ENCODE results near the gene TMEM215. TPM values are rescaled to one million over a fixed set of nuclear protein-coding genes. Genes with fewer than 3 reads are reported as not detected.

TMEM215 gene
- total and polyA plus RNA-seq, 8 donors: not detected

- TF ChIP-seq EP300 (IDR thresholded peaks at IDR 0.05): no peak
- TF ChIP-seq POLR2AphosphoS5 (IDR thresholded peaks at IDR 0.05): no peak
- TF ChIP-seq, protein P1, sequence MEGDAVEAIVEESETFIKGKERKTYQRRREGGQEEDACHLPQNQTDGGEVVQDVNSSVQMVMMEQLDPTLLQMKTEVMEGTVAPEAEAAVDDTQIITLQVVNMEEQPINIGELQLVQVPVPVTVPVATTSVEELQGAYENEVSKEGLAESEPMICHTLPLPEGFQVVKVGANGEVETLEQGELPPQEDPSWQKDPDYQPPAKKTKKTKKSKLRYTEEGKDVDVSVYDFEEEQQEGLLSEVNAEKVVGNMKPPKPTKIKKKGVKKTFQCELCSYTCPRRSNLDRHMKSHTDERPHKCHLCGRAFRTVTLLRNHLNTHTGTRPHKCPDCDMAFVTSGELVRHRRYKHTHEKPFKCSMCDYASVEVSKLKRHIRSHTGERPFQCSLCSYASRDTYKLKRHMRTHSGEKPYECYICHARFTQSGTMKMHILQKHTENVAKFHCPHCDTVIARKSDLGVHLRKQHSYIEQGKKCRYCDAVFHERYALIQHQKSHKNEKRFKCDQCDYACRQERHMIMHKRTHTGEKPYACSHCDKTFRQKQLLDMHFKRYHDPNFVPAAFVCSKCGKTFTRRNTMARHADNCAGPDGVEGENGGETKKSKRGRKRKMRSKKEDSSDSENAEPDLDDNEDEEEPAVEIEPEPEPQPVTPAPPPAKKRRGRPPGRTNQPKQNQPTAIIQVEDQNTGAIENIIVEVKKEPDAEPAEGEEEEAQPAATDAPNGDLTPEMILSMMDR (IDR thresholded peaks at IDR 0.05): no peak
- TF ChIP-seq POLR2A (IDR thresholded peaks at IDR 0.05): no peak
These were observed 41.0 kb upstream of the TMEM215 start for GRCh38 chr9:32742296-32742695.

GRCh38 chr9:32748013-32748412 is 35.3 kb upstream of the TMEM215 start:
- Histone ChIP-seq H3K4me3 (no peak overlapping the region), H3K9me3 (no peaks in the 10 kb centered on the region), H3K4me1 (no peaks in the 10 kb centered on the region), H3K27me3 (no peaks in the 10 kb centered on the region), H3K36me3 (no peaks in the 10 kb centered on the region), H3K27ac (no peak overlapping the region)
- no peak for DNase-seq
- intact Hi-C loops (cut with DNase I; ENCODE audit: low total_unique reads): no loop called here
- WGBS, 5 donors: 64 to 74% (median 67%) methylated on average over 2 of the region's 2 CpGs
- TF ChIP-seq POLR2A (IDR thresholded peaks at IDR 0.05) (no peak), POLR2AphosphoS5 (IDR thresholded peaks at IDR 0.05) (no peak), EP300 (IDR thresholded peaks at IDR 0.05) (no peak)
- TF ChIP-seq, protein P1 (IDR thresholded peaks at IDR 0.05): no peak

More at GRCh38 chr9:32742296-32742695, 41.0 kb upstream of the TMEM215 start:
- no peak for DNase-seq
- no peaks in the 10 kb centered on the region for H3K4me1 ChIP-seq
- H3K9me3 ChIP-seq: no peaks in the 10 kb centered on the region
- WGBS, 5 donors: 57 to 71% (median 58%) methylated on average over 2 of the region's 2 CpGs
- H3K4me3 ChIP-seq: no peak overlapping the region
- intact Hi-C loops (cut with DNase I; ENCODE audit: low total_unique reads): no loop called here
- no peaks in the 10 kb centered on the region for H3K36me3 ChIP-seq
- no peaks in the 10 kb centered on the region for H3K27me3 ChIP-seq
- no peak overlapping the region for H3K27ac ChIP-seq

- Histone ChIP-seq H3K27me3 (no peaks in the 10 kb centered on the region), H3K4me1 (no peaks in the 10 kb centered on the region), H3K27ac (no peak overlapping the region), H3K4me3 (no peak overlapping the region), H3K36me3 (no peaks in the 10 kb centered on the region), H3K9me3 (peaks cover 0 to 12% (median 0%) of the 10 kb centered on the region in 4 donors)
- intact Hi-C loops (cut with DNase I; ENCODE audit: low total_unique reads): no loop called here
- WGBS, 5 donors: 85 to 92% (median 90%) methylated on average over 19 to 22 of the region's 22 CpGs
- no peak for TF ChIP-seq EP300 (IDR thresholded peaks at IDR 0.05)
- TF ChIP-seq POLR2A (IDR thresholded peaks at IDR 0.05): no peak
- TF ChIP-seq POLR2AphosphoS5 (IDR thresholded peaks at IDR 0.05): no peak
- TF ChIP-seq, protein P1 (IDR thresholded peaks at IDR 0.05): no peak
- no peak for DNase-seq
These were observed 27.6 kb upstream of the TMEM215 start for GRCh38 chr9:32755730-32756129.

DNA sequence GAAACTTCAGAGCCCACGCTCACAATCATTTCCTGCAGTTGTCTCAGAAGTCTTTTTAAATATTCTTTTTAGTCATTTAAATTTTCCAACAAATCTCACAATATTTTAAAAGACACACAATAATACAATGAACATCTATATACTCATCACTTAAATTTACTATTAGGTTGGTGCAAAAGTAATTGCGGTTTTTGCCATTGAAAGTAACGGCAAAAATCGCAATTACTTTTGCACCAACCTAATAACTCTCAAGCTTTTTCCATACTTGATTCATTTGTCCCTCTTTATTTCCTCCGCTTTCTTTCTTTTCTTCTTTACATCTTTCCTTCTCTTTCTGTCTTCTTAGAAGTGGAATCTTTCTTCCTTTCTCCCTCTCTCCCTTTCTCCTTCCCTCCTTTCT is 19.2 kb upstream of the TMEM215 start:
- WGBS, 5 donors: 87 to 94% (median 91%) methylated on average over 5 of the region's 5 CpGs
- DNase-seq: no peak
- Histone ChIP-seq H3K36me3 (no peaks in the 10 kb centered on the region), H3K9me3 (no peaks in the 10 kb centered on the region), H3K4me3 (no peak overlapping the region), H3K27ac (no peak overlapping the region), H3K4me1 (no peaks in the 10 kb centered on the region), H3K27me3 (no peaks in the 10 kb centered on the region)
- TF ChIP-seq POLR2AphosphoS5 (IDR thresholded peaks at IDR 0.05) (no peak), EP300 (IDR thresholded peaks at IDR 0.05) (no peak)
- intact Hi-C loops (cut with DNase I; ENCODE audit: low total_unique reads): no loop called here

DNA sequence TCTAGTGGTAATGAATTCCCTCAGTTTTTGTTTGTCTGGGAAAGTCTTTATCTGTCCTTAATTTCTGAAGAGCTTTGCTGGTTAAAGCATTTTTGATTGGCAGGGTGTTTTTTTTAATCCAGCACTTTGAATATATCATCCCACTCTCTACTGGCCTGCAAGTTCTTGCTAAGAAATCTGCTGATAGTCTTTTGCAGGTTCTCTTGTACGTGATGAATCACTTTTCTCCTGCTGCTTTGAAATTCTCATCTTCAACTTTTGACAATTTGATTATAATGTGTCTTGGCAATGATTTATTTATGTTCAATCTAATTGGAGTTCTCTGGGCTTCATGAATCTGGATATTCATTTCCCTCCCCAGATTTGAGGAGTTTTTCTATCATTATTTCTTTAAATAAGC is 8.1 kb upstream of the TMEM215 start:
- Histone ChIP-seq H3K4me1 (no peaks in the 10 kb centered on the region), H3K27ac (no peak overlapping the region), H3K9me3 (peaks cover 0 to 35% (median 23%) of the 10 kb centered on the region in 4 donors), H3K27me3 (peaks cover 0 to 14% (median 4%) of the 10 kb centered on the region in 3 donors), H3K36me3 (no peaks in the 10 kb centered on the region), H3K4me3 (no peak overlapping the region)
- WGBS, 5 donors: 39 to 54% (median 43%) methylated on average over 1 of the region's 1 CpG
- TF ChIP-seq POLR2A (IDR thresholded peaks at IDR 0.05) (no peak), EP300 (IDR thresholded peaks at IDR 0.05) (no peak), POLR2AphosphoS5 (IDR thresholded peaks at IDR 0.05) (no peak)
- no peak for DNase-seq
- intact Hi-C loops (cut with DNase I; ENCODE audit: low total_unique reads): no loop called here
